GM12892 (cell line): ENCODE results near the gene CDH23.

Experiments used
- POLR2A ChIP-seq: IDR thresholded peaks from 2 replicates; pipeline ENCODE4 v1.6.1; 2011; ENCODE audit warnings: low read depth, low read length, control low read depth
- POLR2AphosphoS5 ChIP-seq: IDR thresholded peaks from 2 replicates; pipeline ENCODE4 v1.6.1; 2011; ENCODE audit warnings: low read depth, low read length, control low read depth

GRCh38 chr10:71809628-71810027 is 412.9 kb downstream of the CDH23 start:
- TF ChIP-seq POLR2AphosphoS5 (no peak), POLR2A (no peak)
